Transverse colon (tissue), 3 donors: Measurements from ENCODE around the gene RXRB.

Experiments
- CTCF ChIP-seq, 5 experiments: fragments of 200-600 bp in 3 of 5; fragments of 450-650 bp in 2 of 5; sonication (generic) in 3 of 5; IDR thresholded peaks; 1 replicate in 2 of 5; 2 replicates in 3 of 5; pipeline ENCODE4 v1.5.1; 2016 to 2017; ENCODE audit warnings: antibody characterized with exemption in 5 of 5, inconsistent platforms in 3 of 5, mild to moderate bottlenecking in 2 of 5, moderate library complexity in 1 of 5
- POLR2A ChIP-seq: fragments of 450-650 bp; IDR thresholded peaks from one replicate; pipeline ENCODE4 v1.6.1; 2016; ENCODE audit warnings: antibody characterized with exemption, mild to moderate bottlenecking, moderate library complexity

- no peak for TF ChIP-seq POLR2A
- TF ChIP-seq CTCF (IDR thresholded peaks at IDR 0.05), result no peak
Observed at GRCh38 chr6:33194431-33194979, 6.0 kb downstream of the RXRB start.
